Amygdala (tissue), 56 donors: Measurements from ENCODE around the gene DYNLT2.

Experiments used
- DNase-seq, 56 donors: peaks; one replicate each; lab custom pipeline; 2025; lab: John Stamatoyannopoulos, UW

DYNLT2 gene

GRCh38 chr6:169751242-169752073 lies at the start of gene DYNLT2, which contains the start of gene ERMARD:
Gene DYNLT2 (minus strand): TSS chr6:169751572. CDS start chr6:169751458, 114 bp downstream.
Gene ERMARD (plus strand): TSS chr6:169751622. CDS start chr6:169751658, 36 bp downstream.
- peak; percentile 36 to 97 (median 88) for DNase-seq

GRCh38 chr6:169800668-169801395 lies 49.5 kb upstream of the DYNLT2 start:
- DNase-seq, result peak in 28 of 56 donors; percentile 6 to 65 (median 35)

- no peak for DNase-seq
These were observed 48.8 kb upstream of the DYNLT2 start for GRCh38 chr6:169800116-169800667.

- peak in 9 of 56 donors; percentile 9 to 48 (median 18) for DNase-seq
These were observed 48.1 kb upstream of the DYNLT2 start for GRCh38 chr6:169799474-169799926.

- no peak for DNase-seq
These were observed 47.5 kb upstream of the DYNLT2 start for GRCh38 chr6:169798764-169799473.

GRCh38 chr6:169795196-169795595 lies 43.8 kb upstream of the DYNLT2 start:
- DNase-seq, result no peak

- no peak for DNase-seq
These were observed 43.1 kb upstream of the DYNLT2 start for GRCh38 chr6:169794317-169795055.

- no peak for DNase-seq
These were observed 42.0 kb upstream of the DYNLT2 start for GRCh38 chr6:169793408-169793807.

- DNase-seq, result no peak
These were observed 41.1 kb upstream of the DYNLT2 start for GRCh38 chr6:169792306-169793015.

GRCh38 chr6:169791721-169792131 lies 40.4 kb upstream of the DYNLT2 start:
- DNase-seq, result no peak

- peak in 54 of 56 donors; percentile 21 to 81 (median 62) for DNase-seq
These were observed 38.9 kb upstream of the DYNLT2 start for GRCh38 chr6:169789944-169790927.

- DNase-seq, result no peak
These were observed 38.0 kb upstream of the DYNLT2 start for GRCh38 chr6:169789146-169789943.

- DNase-seq, result no peak
These were observed 37.4 kb upstream of the DYNLT2 start for GRCh38 chr6:169788809-169789145.

- DNase-seq, result no peak
These were observed 36.4 kb upstream of the DYNLT2 start for GRCh38 chr6:169787797-169788196.

GRCh38 chr6:169786349-169786748 lies 35.0 kb upstream of the DYNLT2 start:
- DNase-seq, result no peak

- no peak for DNase-seq
These were observed 34.2 kb upstream of the DYNLT2 start for GRCh38 chr6:169785566-169785965.

- DNase-seq, result no peak
These were observed 33.5 kb upstream of the DYNLT2 start for GRCh38 chr6:169784821-169785340.
